Tongue (tissue), 2 donors: ENCODE measurements around the gene MYNN. TPM values are rescaled to one million over a fixed set of nuclear protein-coding genes. Genes with fewer than 3 reads are reported as not detected.

ENCODE experiments used
- DNase-seq: peaks from one replicate; pipeline ENCODE4 v3.0.0-alpha.2; 2015
- total RNA-seq: library from RNA; depleted of rRNA; stranded (reverse); fragments of >200 nt; gene quantifications from one replicate; pipeline ENCODE4 v1.2.3, GENCODE V29; 2014

The MYNN gene
- total RNA-seq, 1 donor from 2014 or later: 31.6 TPM

DNA sequence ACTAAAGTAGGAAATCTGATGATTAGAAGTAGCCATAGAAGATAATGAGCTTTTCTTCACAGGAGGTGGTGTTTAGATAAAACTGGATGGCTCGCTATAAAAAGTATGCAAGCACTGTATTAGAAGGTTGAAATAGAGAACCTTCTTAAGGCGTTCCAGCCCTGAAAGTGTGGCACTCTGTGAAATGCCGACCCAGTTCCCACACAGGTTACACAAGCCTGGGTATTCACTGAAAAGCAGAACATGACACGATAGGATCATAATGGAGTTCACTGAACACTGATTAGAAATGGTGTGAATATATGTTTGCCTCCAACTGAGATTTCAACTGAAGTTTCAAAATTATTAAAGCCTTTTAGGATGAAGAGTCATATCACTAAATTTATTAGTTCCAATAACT, 54.5 kb downstream of the MYNN start:
- DNase-seq: no peak

DNA sequence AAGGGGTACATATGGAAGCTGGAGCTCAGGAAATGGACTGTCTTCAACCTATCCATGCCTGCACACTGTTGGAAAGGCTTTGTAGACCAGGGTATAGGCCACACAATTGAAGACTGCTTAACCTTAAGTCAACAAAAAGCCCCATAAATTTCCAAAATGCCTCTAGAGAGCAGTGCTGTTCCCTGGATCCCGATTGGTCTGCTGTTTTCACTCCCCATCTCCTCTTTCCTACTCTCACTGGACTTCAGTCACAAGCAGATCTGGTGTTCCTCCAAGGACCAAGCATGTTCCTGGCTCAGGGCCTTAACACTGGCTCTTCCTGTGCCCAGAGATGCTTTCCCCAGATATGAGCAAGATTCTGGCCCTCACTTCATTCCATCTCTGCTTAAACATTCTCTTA, 62.3 kb downstream of the MYNN start:
- DNase-seq: no peak

DNA sequence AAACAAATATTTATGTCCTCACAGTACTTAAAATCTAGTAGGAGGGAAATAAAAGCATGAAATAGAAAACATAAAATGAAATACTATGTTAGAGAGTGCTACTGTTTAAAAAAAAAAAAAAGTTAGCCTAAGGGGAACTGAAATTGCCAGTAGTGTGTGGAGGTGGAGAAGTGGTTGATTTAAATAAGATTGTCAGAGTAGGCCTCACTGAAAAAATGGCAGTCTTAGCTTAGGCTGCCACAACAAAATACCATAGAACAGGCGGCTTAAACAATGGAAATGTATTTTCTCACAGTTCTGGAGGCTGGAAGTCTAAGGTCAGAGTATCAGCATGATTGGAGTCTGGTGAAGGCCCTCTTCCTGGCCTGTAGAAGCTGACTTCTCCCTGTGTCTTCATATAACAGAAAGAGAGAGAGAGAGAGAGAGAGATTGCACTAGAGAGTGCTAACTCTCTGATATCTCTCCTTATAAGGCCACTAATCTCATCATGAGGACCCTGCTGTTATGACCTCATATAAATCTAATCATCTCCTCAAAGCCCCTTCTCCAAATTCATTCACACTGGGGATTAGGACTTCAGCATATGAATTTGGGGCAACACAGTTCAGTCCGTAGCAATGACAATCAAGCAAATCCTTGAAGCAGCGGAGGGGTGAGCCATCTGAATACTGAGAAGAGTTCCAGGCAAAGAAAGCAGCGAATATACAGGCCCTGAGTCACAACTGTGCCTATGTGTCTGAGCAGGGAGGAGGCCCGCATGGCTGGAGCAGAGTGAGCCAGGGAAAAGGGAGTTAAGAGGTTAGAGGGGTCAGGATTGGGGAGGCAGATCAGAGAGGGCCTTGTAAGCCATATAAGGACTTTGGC, 63.1 kb downstream of the MYNN start:
- DNase-seq: no peak

DNA sequence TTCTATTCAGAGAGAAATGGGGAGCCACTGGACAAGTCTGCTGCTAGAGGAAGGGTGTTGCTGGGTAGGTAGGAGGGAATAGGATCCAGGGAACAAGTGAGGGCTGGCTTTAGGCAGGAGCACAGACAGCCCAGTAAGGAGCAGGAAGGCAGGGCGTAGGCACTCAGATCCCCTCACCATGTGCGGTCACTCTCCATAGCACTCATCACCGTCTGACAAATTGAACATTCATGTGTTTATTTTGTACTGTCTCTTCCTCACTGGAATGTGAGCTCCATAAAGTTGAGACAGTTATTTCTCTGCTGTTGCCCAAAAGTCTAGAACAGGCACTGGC, 63.7 kb downstream of the MYNN start:
- no peak for DNase-seq

DNA sequence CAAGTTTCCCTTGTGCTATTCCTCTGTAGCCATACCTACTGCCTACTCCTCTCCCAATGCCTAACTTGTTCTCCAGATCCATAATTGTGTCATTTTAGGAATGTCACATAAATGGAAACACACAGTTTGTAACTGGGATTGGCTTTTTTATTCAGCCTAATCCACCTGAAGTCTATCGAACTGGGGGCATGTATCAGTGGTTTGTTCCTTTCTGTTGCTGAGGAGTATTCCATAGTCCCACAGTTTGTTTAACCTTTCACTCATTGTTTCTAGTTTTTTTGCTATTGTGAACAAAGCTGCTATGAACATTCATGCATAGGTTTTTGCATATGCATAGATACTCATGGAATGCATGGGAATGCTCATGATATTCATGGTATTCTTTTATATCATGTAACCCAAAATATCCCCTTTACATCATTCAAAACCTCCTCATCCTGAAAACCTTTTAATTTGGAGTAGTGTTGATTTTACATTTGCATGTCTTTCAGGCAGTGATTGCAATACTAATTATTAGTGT, 65.4 kb downstream of the MYNN start:
- no peak for DNase-seq

Other genes with a start within 250 kb of the MYNN start
- gene MECOM, start 109.7 kb upstream of the MYNN start, total RNA-seq: 24.2 TPM
- 179 TPM for gene TERC, start 8.3 kb upstream of the MYNN start, total RNA-seq
- gene ACTRT3, start 3.8 kb upstream of the MYNN start, total RNA-seq: 1.7 TPM
- gene LRRIQ4, start 39.5 kb downstream of the MYNN start, total RNA-seq: not detected
- 4.3 TPM for gene LRRC34, start 39.5 kb downstream of the MYNN start, total RNA-seq
- gene LRRC31, start 96.5 kb downstream of the MYNN start, total RNA-seq: not detected
- not detected for gene SAMD7, start 138.2 kb downstream of the MYNN start, total RNA-seq
- gene SEC62, start 193.4 kb downstream of the MYNN start, total RNA-seq: 50.7 TPM